Activated effector memory CD4-positive, alpha-beta T cell treated with anti-CD3 and anti-CD28 coated beads, Interleukin-2, amount 50 U/mL, for 16 hours (primary cell): ENCODE data around the gene SNX14.
"Not testable (repeated sequence)": the region's sequence is repeated elsewhere in the genome, so short reads cannot be mapped to it uniquely, and the experiment has no call there.

Experiments
- DNase-seq: peaks from one replicate; pipeline ENCODE4 v3.0.0-alpha.2; 2020

The SNX14 gene, protein sequence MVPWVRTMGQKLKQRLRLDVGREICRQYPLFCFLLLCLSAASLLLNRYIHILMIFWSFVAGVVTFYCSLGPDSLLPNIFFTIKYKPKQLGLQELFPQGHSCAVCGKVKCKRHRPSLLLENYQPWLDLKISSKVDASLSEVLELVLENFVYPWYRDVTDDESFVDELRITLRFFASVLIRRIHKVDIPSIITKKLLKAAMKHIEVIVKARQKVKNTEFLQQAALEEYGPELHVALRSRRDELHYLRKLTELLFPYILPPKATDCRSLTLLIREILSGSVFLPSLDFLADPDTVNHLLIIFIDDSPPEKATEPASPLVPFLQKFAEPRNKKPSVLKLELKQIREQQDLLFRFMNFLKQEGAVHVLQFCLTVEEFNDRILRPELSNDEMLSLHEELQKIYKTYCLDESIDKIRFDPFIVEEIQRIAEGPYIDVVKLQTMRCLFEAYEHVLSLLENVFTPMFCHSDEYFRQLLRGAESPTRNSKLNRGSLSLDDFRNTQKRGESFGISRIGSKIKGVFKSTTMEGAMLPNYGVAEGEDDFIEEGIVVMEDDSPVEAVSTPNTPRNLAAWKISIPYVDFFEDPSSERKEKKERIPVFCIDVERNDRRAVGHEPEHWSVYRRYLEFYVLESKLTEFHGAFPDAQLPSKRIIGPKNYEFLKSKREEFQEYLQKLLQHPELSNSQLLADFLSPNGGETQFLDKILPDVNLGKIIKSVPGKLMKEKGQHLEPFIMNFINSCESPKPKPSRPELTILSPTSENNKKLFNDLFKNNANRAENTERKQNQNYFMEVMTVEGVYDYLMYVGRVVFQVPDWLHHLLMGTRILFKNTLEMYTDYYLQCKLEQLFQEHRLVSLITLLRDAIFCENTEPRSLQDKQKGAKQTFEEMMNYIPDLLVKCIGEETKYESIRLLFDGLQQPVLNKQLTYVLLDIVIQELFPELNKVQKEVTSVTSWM

DNA sequence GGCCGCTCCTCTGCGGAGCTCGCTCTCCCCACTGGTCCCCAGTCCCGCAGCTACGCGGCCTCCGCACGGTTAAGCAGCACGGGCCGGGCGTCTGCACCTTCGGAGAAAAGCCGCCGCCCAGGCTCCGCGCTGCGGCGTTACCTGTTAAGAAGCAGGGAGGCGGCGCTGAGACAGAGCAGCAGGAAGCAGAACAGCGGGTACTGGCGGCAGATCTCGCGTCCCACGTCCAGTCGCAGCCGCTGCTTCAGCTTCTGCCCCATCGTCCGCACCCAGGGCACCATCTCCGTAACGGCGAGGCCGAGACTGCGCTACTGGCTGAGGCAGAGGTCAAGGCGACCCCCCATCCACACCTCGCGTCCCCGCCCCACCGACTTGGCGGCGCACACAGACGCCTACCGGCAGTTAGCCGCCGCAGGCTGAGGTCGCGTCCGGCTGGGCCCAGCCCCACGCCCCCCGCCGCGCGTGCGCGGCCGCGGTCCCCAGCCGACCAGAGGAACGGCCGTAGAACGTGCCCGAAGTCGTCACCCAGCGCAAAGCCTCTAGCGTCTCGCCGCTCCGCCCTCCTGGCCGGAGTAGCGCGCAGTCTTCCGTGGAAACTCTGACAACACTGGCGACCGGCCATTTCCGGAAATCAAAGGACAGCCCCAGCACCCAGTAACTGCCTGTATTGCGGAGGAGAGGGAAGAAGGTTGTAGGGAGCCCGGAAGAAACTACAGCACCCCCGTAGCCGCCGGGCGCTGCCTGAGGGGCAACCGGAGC, at the start of gene SNX14:
Gene SNX14, minus strand, starts transcription at position 421 of the 759 bp plus-strand sequence. Its CDS starts 140 bp downstream, at position 281.
- peak; percentile 91 for DNase-seq

DNA sequence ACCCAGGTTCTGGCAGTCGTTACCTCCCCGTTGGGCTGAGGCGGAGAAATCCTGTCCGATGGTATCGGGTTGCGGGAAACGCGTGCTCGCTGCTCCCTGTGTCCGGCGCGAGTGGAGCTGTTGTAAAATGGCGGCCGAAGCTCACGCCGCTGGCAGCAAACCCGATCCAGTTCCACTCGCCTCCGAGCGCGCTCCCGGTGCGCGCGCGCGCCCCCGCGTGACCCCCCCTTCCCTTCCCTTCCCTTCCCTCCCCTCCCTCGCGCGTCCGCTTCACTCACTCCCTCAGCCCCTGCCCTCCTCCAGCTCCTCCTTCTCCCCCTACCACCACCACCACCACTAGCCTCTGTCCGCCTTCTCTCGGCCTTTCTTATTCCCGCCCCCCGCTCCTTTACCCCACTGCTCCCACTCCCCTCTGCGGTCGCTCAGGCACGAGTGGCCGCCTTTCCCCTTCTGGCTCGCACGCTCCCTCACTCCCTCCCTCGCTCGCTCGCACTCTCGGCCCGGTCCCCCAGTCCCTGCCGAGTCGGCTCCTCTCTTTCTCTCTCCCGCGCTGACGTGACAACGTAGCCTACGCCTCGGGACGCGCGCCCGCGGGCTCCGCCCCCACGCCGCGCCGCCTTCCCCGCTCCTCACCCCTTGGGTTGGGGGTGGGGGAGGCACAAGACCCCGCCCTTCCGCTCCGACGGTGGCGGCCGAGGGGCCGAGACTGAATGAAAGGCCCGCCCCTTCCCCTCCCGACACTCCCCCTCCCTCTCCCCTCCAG, 49.3 kb upstream of the SNX14 start, which contains the start of gene SYNCRIP:
Gene SYNCRIP, minus strand, starts transcription at position 113 of the 763 bp plus-strand sequence. CDS start 1,447 bp downstream, outside the sequence.
- peak; percentile 99 for DNase-seq

DNA sequence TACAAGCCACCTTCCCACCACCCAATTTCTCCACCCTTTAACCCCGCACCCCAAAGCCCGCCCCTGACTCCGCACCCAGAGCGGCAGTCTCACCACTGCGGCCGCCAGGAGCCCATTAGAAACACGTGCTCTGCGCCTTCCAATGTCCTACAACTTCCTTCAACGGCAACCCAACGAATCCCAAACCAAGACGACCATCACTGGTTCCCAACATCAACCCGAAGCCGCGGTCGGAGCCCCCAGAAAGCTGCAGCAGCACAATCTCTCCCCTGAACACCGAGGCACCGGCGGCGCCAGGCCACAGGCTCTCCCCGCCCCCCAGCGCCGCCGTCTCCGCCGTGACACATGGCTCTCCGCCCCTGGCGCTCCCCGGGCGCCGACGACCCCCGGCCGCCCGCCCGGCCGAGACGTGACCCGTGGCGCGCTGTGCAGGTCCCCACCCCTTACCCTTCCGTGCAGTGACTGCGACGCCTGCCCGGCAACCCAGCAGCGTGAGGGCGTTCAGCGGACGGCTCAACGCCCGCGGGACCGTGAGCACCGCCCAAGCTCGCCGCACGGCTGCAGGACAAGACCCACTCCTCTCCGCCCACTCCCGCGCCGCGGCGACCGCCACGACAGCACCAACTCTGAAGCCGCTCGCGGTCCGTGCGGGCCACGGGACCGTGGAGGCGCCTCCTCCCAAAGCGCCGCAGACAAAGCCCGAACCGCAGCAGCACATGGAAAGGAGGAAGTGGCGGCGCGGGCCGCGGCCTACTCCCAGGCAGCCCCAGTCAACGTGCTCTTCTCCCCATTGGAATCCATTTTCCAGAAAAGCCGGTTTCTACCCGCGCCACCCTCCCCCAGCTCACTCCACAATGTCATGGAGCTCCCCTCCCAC, 48.5 kb upstream of the SNX14 start:
- DNase-seq: peak; percentile 85

DNA sequence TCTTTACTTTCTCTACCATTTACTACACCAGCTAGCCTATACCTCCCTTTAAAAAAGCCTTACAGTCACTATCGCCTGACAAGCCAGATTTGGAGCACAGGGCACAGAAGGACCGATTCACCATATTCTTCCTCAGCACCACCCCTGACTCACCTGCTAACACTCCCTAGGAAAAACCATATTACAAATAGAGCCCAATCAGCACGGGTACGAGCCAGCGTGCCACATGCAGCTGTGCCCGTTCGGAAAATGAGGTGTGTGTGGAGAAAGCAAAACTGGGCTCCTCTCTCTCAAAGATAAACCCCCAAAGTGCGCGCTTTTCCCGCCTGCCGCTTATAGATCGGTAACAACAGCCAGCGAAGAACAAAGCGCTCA, 47.9 kb upstream of the SNX14 start:
- DNase-seq: no peak

DNA sequence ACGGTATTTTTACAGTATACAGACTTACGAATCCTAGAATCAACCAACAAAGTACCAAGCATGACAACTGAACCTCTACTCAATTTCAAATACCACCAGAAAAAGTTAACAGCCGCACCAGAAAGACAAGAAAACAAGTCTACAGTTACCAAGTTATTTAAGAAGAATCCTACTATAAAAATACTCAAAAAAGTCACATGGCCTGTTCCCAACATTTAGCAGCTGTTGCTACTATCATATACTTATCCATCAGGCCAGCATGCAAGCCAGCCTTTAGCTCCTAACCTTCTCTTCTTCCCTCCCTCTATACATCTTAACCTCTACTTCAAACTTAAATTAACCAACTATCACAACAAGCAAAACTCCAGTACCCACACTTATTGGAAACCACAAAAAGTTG, 47.2 kb upstream of the SNX14 start:
- no peak for DNase-seq

- DNase-seq: no peak
These were observed 43.9 kb upstream of the SNX14 start for GRCh38 chr6:85637579-85637978.

- no peak for DNase-seq
These were observed 38.7 kb upstream of the SNX14 start for GRCh38 chr6:85632164-85632942.

GRCh38 chr6:85631117-85631516, 37.5 kb upstream of the SNX14 start:
- not testable (repeated sequence) for DNase-seq

DNA sequence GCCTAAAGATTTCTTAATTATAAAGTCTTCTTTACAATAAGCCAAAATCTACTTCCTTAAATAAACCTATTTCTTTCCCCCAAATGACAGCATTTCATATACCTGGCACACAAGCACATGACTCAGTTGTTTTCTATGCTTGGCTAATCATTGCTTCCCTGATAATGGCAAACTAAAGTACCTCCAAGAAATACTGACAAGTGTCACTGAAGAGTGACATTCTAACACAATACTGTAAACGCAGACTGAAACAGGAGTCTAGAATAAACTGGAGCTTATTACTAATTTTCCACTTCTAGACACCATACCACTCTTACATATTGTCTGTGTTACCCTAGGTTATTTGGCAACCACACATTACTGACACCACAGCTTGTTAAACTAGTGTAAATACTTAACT, 34.7 kb upstream of the SNX14 start:
- DNase-seq: no peak

DNA sequence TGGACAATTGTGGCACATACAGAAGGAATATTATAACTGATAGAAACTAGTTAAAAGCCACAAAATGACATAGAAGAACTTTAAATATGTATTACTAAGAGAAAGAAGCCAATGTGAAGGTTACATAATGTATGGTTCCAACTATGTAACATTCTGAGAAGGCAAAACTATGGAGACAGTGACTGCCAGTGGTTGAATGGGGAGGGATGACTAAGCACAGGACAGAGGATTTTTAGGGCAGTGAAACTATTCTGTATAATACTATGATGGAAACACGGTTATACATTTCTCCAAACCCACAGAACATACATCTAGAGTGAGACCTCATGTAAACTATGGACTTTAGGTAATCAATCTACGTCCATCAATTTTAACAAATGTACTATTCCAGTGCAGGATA, 26.6 kb upstream of the SNX14 start:
- DNase-seq: no peak

GRCh38 chr6:85614780-85615179, 21.1 kb upstream of the SNX14 start:
- no peak for DNase-seq

GRCh38 chr6:85612690-85613474, 19.2 kb upstream of the SNX14 start:
- DNase-seq: no peak

- no peak for DNase-seq
These were observed 16.7 kb upstream of the SNX14 start for GRCh38 chr6:85610182-85610895.

- DNase-seq: no peak
These were observed 8.4 kb upstream of the SNX14 start for GRCh38 chr6:85602100-85602499.

DNA sequence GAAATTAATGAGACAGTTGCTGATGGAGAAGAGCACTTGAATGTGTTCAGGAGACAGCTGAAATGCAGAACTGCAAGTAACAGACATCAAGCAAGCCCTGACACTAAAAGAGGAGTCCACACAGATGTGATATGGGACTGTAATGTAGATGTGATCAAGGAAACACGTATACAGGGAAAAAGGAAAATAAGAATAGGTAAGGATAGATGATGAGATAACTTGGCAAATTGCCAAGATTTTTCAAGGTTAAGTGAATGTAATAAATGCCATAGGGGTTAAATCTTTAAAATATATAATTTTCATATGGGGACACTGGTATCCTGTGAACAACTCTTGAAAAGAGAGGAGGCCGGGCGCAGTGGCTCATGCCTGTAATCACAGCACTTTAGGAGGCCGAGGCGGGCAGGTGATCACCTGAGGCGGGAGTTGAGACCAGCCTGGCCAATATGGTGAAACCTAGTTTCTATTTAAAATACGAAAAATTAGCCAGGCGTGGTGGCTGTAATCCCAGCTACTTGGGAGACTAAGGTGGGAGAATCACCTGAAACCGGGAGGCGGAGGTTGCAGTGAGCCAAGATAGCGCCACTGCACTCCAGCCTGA, 7.2 kb upstream of the SNX14 start:
- DNase-seq: no peak

DNA sequence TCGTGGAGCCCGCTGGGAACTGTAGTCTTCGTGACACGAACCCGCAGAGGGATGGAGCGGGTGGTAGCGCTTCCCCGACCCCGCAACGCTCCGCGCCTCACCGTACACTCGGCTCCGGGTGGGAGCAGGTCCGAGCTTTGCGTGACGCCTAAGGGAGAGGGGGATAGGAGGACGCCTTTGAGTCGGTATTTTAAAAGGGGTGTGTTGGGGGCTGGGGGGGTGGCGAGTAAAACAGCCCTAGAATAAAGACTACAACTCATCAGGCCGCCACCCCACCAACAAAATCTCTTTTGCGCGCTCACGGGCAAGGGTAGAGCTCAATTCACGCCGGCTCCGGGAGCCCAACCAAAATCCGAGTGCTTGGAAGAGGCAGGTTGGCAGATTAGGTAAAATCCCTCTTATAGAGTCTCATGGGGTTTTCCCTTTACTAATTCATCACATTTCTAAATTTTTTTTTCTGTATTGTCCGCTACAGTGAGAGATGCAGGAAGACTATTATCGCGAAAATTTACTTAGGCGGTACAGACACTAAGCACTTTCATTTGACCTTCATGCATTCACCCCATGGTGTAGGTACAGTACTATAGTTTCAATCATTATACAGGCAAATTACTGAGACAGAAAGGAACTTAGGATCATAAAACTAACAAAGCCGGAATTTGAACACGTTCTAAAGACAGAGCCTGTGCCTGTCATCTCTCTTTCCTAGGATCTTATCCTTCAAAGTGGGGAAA, 706 bp upstream of the SNX14 start:
- DNase-seq: peak; percentile 80

GRCh38 chr6:85592033-85592432, 1.6 kb downstream of the SNX14 start:
- no peak for DNase-seq

DNA sequence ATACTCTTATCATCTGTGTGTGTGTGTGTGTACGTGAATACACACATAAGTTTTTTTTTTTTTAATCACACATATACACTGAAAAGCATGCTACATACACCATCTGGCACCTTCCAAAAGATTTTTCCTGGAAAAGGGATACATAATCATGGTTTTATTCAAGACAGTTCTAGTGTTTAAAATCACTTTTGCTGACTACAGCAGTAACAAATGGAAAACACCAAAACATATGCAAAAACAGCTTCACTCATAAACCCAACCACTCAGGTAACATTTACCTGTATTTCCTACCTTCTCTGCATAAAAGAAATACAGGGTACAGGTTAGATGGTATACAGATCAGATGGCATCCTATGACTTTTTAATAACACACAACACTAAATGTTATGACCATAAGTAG, 2.5 kb downstream of the SNX14 start:
- no peak for DNase-seq
